Endometrium (tissue), 2 donors: Measurements from ENCODE around the gene SMAD2.

Experiments used
- FAIRE-seq: peaks from 2 replicates; lab custom pipeline; 2012; peaks lifted over from hg19 to GRCh38; lab: Jason Lieb, UNC
- donor health status: control.
- donor health status: control.

The SMAD2 gene

GRCh38 chr18:47895565-47896250, 34.8 kb downstream of the SMAD2 start:
- FAIRE-seq, result no peak

DNA sequence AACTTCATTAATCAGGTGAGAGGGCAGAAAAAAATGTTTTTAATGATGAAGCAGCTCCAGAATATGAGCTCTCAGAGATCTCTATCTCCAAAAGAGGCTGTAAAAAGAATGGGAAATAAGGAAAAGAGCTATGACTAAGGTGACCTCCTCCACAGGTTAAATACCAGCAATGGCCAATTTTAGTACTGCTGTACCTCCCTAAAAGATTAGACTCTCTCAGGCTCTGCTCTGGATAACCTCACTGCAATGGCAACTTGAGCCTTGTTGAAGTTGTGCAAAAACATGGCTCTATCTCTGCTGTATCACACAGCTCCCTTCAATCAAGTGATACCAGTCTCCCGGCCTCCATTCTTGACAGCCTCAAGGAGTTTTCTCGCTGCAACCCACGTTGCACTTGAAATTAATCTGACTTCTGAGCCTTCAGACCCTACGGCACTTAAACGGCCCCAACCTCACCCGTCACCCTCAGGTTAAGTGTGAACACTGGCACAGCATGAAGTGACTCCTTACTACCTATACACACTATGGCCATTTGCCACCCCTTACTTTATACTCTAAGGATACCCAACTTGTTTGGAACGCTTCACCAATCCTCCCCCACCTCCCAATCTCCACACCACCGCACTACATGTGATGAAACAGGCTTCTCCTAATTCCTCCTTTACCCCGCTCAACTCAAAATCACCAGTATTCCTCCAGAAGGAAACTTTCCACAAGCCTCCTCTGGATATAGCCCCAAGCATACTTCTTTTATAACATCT, 36.3 kb downstream of the SMAD2 start:
- no peak for FAIRE-seq

GRCh38 chr18:47893047-47893446, 37.4 kb downstream of the SMAD2 start:
- no peak for FAIRE-seq

DNA sequence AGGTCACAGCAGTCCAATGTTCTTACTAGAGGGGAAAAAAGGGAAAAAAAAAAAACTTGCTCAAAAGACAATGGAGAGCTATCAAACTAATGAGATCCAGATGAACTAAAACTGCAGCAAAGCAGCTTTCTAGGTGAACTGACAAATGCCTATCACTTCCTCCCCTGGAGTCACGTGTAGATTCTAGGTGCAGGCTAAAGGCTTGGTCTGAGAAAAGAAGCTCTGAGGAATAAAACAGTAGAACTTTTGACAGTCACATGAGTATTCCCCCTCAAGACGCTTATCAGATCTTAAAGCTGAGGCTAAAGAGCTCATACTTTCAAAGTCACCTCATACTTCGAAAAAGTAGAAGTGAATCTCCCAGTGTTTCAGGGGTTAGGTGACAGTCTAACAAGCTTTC, 42.3 kb downstream of the SMAD2 start:
- FAIRE-seq, result no peak

DNA sequence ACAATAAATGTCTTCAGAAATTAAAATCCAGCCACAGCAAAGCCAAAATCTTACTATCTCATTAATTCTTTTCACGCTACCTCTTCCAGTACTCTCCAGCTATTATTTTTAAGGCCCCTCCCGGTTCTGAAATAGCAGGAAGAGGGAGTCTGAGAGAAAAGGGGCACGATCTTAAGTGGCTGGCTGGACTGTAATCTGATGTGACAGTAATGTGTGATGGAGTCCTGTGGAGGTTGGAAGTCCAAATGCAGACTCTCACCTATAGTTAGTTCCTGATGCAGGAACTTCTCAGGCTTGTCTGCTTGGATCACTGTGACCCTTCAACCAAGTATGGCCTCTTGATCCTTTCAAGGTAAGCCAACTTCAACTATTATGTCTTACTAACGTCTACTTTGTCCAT, 43.2 kb downstream of the SMAD2 start:
- no peak for FAIRE-seq

DNA sequence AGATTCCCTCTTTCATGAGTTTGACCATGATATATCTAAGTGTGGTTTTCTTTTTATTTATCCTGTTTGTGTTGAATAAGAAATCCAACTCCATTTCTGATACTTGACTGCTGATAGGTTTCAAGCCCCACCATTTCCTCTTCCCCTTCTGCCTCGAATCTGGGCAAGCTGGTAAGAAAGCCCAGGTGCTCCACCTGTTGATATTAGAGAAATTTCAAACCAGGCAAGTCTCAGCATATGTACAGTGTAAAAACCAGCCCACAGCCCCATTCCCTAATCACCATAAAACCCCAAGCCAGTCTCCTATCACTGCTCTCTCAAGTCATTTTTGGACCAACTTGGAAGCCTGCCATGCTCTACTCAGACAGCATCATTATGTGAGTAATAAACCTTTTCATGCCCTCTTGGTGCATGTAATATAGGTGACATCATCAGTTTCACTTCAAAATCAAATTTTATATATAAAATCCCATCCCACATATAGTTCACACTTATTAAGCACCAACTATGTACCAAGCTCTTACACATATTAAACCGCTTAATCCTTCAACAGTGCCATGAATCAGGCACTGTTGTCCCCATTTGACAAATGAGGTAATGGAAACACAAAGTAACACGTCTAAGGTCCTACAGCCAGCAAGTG, 46.6 kb downstream of the SMAD2 start:
- no peak for FAIRE-seq

DNA sequence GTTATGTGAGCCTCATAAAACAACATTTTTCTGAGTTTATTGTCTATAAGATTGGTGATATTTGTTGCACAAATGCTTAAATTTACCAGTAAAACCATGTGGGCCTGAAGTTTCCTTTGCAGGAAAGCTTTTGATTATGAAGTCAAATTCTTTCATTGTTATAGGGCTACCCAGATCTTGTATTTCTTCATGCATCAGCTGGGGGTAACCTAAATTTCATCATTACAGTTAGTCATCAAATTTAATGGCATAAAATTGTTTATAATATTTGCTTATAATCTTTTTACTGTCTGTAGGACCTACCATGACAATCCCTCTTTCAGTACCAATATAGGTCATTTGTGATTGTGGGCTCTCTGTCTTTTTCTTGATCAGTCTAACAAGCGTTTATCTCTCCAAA, 47.8 kb downstream of the SMAD2 start:
- no peak for FAIRE-seq

- FAIRE-seq, result no peak
Observed at GRCh38 chr18:47881752-47882455, 48.6 kb downstream of the SMAD2 start.

- FAIRE-seq, result no peak
Observed at GRCh38 chr18:47881042-47881441, 49.4 kb downstream of the SMAD2 start.

DNA sequence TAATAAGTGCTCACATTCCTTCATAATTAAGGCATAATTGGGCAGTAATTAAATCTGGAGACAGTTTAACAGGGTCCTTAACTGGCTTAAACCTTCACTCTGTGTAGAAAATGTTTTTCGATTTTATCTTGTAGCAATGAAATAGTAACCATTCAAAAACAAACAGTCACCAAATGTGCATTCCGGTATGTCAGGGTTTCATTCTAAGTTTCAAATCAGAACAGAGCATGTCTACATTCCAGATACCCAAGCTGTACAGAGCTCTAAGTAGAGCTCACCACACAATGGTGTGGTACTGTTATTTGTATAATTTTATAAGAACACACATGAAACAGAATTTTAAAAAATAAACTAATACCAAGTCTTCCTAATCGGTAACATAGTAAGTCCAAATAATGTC, 52.6 kb downstream of the SMAD2 start:
- no peak for FAIRE-seq

DNA sequence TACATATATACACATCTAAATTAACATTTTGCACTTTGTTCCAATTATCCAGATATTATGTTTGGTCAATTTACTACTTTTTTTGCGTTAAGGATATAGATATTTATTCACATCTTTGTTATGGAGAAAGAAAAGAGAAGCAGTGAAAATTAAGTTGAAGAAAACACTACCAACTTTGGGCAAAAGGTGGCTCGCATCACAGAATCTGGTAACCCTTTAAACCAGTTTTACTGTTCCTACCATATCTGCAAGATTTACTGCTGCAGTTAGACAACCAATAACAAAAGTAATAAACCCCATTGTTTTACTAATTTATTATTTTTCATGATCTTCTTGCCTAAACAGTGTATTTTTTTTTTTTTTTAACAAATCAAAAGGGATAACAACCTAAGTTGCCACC, 53.6 kb downstream of the SMAD2 start:
- FAIRE-seq, result no peak

GRCh38 chr18:47873625-47874024, 56.8 kb downstream of the SMAD2 start:
- FAIRE-seq, result no peak

DNA sequence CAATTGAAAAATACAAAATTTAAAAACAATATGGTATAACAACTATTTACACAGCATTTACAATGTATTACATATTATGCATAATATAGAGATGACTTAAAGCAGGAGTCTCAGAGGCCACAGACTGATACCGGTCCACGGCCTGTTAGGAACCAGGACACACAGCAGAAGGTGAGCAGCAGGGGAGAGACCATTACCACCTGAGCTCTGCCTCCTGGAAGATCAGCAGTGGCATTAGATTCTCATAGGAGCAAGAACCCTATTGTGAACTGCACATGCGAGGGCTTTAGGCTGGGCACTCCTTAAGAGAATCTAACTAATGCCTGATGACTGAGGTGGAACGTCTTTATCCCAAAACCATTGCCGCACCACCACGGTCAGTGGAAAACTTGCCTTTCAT, 58.0 kb downstream of the SMAD2 start:
- FAIRE-seq, result no peak

DNA sequence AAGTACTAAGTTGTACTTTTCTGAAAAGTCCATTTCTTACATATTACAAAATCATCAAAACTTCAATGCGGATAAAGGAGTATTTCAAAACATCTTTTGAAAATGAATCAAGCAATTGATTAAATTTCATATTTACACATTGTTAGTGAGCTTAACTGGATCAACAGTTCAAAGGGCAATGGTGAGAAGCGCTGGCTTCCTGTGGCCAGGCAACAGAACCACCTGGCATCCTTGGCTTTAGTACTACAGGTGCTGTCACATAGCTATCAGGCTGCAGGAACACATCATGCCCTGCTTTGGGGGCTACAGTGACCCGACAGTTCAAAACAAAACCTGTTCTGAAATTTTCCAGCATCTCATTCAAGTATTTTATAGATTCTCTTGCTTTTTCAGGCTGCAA, 59.2 kb downstream of the SMAD2 start:
- no peak for FAIRE-seq

DNA sequence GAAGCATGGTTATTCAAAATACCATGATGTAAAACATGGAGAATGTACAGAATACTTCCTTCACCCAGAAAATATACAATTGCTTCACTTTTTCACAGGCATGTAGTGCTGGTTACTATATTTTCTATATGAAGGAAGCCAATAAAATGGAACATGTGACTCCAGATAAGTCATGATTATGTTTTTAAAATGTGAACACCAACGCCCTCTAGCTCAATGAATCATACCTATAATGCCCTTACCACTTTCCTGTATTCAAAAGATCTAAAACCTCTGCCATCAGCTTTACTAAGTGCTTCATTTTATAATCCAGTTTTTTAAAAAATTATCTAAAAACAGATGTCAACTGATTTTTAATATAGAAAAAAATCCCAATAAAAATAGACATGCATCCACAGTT, 59.9 kb downstream of the SMAD2 start:
- no peak for FAIRE-seq

DNA sequence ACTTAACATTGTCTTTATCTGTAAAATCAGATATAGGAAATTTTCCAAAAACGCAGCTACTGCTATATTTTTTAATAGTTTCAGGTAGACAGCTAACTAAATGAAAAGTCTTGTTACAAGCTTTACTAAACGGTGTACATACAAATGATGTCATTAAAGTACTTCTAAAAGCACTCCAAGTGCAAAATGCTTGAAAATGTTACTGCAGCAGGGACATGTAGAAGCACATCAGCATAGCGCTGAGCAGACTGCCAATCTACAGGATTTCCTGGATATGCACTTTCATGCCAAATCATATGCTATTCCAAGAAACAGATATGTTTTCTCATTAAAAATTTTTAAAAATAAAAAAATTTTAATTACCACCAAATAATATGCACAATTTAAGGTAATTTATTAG, 61.7 kb downstream of the SMAD2 start:
- FAIRE-seq, result no peak

DNA sequence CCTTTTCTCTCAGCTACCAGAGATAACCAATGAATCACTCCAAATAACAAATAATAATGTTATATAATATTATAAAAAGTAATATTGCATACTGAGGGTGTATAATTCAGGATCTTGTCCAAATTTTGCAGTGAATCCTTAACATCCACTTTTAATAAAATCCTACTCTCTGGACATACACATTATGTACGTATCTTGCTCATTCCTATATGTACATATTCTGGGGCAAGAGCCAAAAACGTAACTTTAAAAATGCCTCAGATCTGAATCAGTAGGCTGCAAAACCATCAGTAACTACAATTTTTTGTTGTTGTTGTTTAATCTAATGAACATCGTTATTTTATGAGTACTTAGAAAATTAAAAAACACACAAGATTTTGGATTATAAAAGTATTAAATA, 65.3 kb downstream of the SMAD2 start:
- FAIRE-seq, result no peak

- FAIRE-seq, result no peak
Observed at GRCh38 chr18:47863041-47863440, 67.4 kb downstream of the SMAD2 start.

GRCh38 chr18:47858607-47859006, 71.9 kb downstream of the SMAD2 start:
- no peak for FAIRE-seq

DNA sequence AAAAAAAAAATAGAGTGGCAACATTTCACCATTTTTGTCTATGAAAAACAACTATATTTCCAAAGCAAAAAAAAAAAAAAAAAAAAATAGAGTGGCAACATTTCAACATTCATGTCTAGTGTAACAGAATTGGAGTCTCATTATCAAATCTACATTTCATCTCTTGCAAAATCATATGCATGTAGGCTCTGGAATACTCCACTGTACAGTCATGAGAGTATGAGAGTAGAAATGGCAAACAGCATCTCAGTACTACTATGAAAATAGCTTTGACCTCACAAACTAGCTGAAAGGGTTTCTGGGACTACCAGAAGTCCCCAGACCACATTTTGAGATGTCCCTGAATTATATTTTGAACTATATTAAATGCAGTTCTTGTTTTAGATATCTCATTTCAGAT, 82.8 kb downstream of the SMAD2 start:
- no peak for FAIRE-seq

DNA sequence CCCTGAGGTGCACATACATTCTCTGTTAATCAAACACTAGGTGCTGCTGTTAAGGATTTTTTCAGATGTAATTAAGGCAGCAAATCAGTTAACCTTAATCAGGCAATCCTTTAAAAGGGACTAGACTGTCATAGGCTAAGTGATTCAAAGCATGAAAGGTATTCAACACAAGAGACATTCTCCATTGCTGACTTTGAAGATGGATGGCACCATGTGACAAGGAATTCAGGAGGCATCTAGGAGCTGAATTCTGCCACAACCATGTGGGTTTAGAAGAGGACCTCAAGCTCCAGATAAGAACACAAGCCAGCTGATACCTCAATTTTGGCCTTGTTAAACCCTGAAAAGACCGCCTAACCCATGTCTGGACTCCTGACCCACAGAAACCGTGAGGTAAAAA, 84.0 kb downstream of the SMAD2 start:
- no peak for FAIRE-seq

DNA sequence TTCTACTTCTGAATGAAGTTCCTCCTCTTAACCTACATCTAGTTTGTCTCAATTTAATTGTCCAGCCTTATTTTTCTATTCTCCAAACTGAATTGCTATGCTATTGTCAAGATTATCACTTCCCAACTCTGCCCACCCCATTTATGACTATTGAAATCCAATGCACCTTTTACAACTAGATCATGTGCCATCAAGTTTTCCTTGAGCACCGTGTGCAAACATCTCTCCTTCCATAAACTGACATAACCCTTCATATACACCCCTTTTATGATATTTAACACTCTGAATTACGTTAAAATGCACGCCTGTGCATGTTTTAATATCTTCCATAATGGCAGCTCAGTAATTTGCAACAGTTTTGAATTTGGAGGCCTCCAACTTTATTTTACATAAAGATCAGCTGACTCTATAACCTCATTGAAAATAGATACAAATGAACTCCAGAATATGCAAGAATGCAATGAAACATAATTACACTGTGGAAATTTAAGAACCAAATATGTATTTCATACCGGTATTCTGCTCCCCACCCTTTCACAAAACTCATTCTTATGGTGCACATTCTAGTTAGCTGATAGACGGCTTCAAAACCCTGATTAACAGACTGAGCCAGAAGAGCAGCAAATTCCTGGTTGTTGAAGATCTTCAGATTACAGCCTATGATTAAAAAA, 85.5 kb downstream of the SMAD2 start:
- FAIRE-seq, result no peak
